NT2/D1 (cell line): ENCODE measurements around the gene ACP4.

ENCODE experiments used
- DNase-seq: peaks from one replicate; pipeline ENCODE4 v3.0.0-alpha.2; 2011; ENCODE audit warnings: low read depth, low spot score
- H3K27me3 ChIP-seq: 2 replicates; pipeline ENCODE4 v1.6.0; 2011; ENCODE audit warnings: mild to moderate bottlenecking; ENCODE audit not compliant: insufficient read length, insufficient read depth
- H3K36me3 ChIP-seq: 2 replicates; pipeline ENCODE4 v1.6.1; 2011; ENCODE audit warnings: mild to moderate bottlenecking, low read length, mixed read lengths; ENCODE audit not compliant: insufficient read depth, insufficient read length
- H3K4me1 ChIP-seq: 2 replicates; pipeline ENCODE4 v1.5.1; 2011; ENCODE audit not compliant: insufficient read depth, insufficient read length
- H3K4me3 ChIP-seq: 2 replicates; pipeline ENCODE4 v1.5.1; 2011; ENCODE audit warnings: low read depth; ENCODE audit not compliant: insufficient read length
- H3K9ac ChIP-seq: 2 replicates; pipeline ENCODE4 v1.6.0; 2011; ENCODE audit warnings: low read depth; ENCODE audit not compliant: insufficient read length
- H3K9me3 ChIP-seq: 2 replicates; pipeline ENCODE4 v1.5.1; 2011; ENCODE audit warnings: mild to moderate bottlenecking, low read length; ENCODE audit not compliant: insufficient read depth
- SUZ12 ChIP-seq: IDR thresholded peaks from 2 replicates; pipeline ENCODE4 v1.6.1; 2011; ENCODE audit not compliant: insufficient read length, insufficient read depth; ENCODE audit errors: extremely low read depth
- YY1 ChIP-seq: IDR thresholded peaks from 2 replicates; pipeline ENCODE4 v1.6.1; 2011; ENCODE audit not compliant: insufficient read length, insufficient read depth
- ZNF274 ChIP-seq: IDR thresholded peaks from 2 replicates; pipeline ENCODE4 v1.6.1; 2011; ENCODE audit warnings: mild to moderate bottlenecking, low read depth, low read length

ACP4 gene

DNA sequence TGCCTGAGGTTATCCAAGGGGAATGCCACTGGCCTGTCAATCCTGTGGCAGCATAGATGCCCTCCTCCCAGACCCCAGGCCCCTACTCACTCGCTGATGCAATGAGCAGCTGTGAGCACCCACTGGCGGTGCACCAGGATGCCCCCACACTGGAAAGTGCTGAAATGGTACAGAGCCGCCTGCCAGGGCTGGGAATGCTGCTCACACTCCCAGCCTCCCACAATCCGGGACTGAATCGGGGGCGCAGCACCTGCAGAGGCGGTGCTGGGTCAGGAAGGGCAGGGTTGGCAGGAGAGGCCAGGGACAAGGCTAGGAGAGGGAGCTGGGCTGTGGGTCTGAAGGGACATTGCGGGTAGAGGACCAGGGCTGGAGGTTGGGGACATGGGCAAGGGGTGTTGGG lies 31.4 kb downstream of the ACP4 start:
- Histone ChIP-seq H3K27me3 (peaks cover 50% of the 10 kb centered on the region), H3K4me1 (peaks cover 9% of the 10 kb centered on the region), H3K4me3 (no peak overlapping the region), H3K9ac (no peak overlapping the region), H3K36me3 (no peaks in the 10 kb centered on the region), H3K9me3 (no peaks in the 10 kb centered on the region)
- DNase-seq, result no peak
- TF ChIP-seq ZNF274 (no peak), SUZ12 (no peak), YY1 (no peak)

GRCh38 chr19:50822661-50823208 lies 32.5 kb downstream of the ACP4 start:
- Histone ChIP-seq H3K36me3 (no peaks in the 10 kb centered on the region), H3K9me3 (no peaks in the 10 kb centered on the region), H3K9ac (no peak overlapping the region), H3K27me3 (peaks cover 52% of the 10 kb centered on the region), H3K4me3 (no peak overlapping the region), H3K4me1 (peaks cover 9% of the 10 kb centered on the region)
- no peak for TF ChIP-seq ZNF274
- TF ChIP-seq YY1, result no peak
- TF ChIP-seq SUZ12, result no peak
- DNase-seq, result no peak

GRCh38 chr19:50823389-50824042 lies 33.3 kb downstream of the ACP4 start, which contains the start of gene KLK1:
Gene KLK1, minus strand, starts transcription at chr19:50823787. Its CDS starts 39 bp downstream, at chr19:50823748.
- no peak within 1 kb of the TSS for H3K4me3 ChIP-seq
- H3K36me3 ChIP-seq, result no peaks in the 10 kb centered on the region
- no peak for DNase-seq
- peaks cover 50% of the 10 kb centered on the region for H3K27me3 ChIP-seq
- H3K9me3 ChIP-seq, result no peaks in the 10 kb centered on the region
- no peak within 1 kb of the TSS for H3K9ac ChIP-seq
- peaks cover 8% of the 10 kb centered on the region for H3K4me1 ChIP-seq
- TF ChIP-seq SUZ12, result no peak
- TF ChIP-seq ZNF274, result no peak
- no peak for TF ChIP-seq YY1

- Histone ChIP-seq H3K9me3 (no peaks in the 10 kb centered on the region), H3K4me3 (no peak overlapping the region), H3K27me3 (peaks cover 19% of the 10 kb centered on the region), H3K9ac (no peak overlapping the region), H3K4me1 (peaks cover 6% of the 10 kb centered on the region), H3K36me3 (no peaks in the 10 kb centered on the region)
- TF ChIP-seq SUZ12 (no peak), ZNF274 (no peak), YY1 (no peak)
- DNase-seq, result no peak
These were observed 36.5 kb downstream of the ACP4 start for GRCh38 chr19:50826492-50827240.

DNA sequence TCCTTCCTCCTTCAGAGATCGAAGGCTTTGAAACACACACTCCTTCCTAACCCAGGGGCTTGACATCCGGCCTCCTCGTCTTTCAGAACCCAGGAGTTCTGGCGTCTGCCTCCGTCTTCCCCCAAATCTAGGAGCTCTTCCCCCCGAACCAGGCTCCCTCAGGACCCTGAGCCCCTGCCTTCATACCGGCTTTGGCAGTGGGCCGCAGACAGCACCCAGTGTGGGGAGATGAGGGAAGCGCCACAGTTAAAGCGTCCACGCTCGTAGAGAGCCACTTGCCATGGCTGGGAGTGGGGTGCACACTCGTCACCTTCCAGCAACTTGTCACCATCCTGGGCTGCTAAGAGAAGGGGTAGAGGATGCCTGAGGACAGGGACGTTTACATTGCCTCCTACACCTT lies 37.3 kb downstream of the ACP4 start:
- Histone ChIP-seq H3K4me3 (no peak overlapping the region), H3K9me3 (no peaks in the 10 kb centered on the region), H3K9ac (no peak overlapping the region), H3K36me3 (no peaks in the 10 kb centered on the region), H3K4me1 (peaks cover 6% of the 10 kb centered on the region), H3K27me3 (peaks cover 12% of the 10 kb centered on the region)
- no peak for DNase-seq
- TF ChIP-seq YY1 (no peak), SUZ12 (no peak), ZNF274 (no peak)

GRCh38 chr19:50829801-50830200 lies 39.6 kb downstream of the ACP4 start:
- no peak overlapping the region for H3K9ac ChIP-seq
- no peak overlapping the region for H3K4me3 ChIP-seq
- H3K9me3 ChIP-seq, result no peaks in the 10 kb centered on the region
- H3K4me1 ChIP-seq, result peaks cover 6% of the 10 kb centered on the region
- H3K27me3 ChIP-seq, result peaks cover 7% of the 10 kb centered on the region
- DNase-seq, result no peak
- TF ChIP-seq ZNF274 (no peak), YY1 (no peak), SUZ12 (no peak)
- H3K36me3 ChIP-seq, result no peaks in the 10 kb centered on the region

GRCh38 chr19:50830266-50831025 lies 40.2 kb downstream of the ACP4 start:
- TF ChIP-seq ZNF274 (no peak), YY1 (no peak), SUZ12 (no peak)
- no peaks in the 10 kb centered on the region for H3K36me3 ChIP-seq

More at GRCh38 chr19:50830266-50831025, 40.2 kb downstream of the ACP4 start:
- no peaks in the 10 kb centered on the region for H3K9me3 ChIP-seq
- peaks cover 6% of the 10 kb centered on the region for H3K4me1 ChIP-seq
- DNase-seq, result no peak
- H3K9ac ChIP-seq, result no peak overlapping the region
- peaks cover 14% of the 10 kb centered on the region for H3K27me3 ChIP-seq
- no peak overlapping the region for H3K4me3 ChIP-seq
